Stimulated activated CD4-positive, alpha-beta T cell treated with anti-CD3 and anti-CD28 coated beads, TNF-alpha, amount 100 ng/mL, for 24 hours (primary cell): ENCODE measurements around the gene BANF2.
"Not testable (repeated sequence)": the region's sequence is repeated elsewhere in the genome, so short reads cannot be mapped to it uniquely, and the experiment has no call there.

Experiments
- DNase-seq, 3 experiments: peaks; one replicate each; pipeline ENCODE4 v3.0.0-alpha.2; 2020; ENCODE audit warnings: low read depth in 3 of 3

BANF2 gene

DNA sequence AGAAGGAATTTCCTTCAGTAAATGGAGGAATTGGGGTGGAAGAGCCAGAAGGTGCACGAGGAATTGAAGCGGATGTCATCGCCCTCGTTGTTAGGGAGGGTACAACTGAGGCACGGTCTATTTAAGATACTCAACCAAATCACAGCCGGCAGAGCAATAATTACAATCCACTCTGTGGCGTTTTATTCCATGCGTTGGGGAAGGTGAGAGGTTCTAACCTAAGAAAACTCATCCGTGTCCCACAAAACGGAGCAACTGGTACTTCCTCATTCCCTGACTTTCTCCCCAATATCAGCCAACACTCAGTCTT, 16.9 kb upstream of the BANF2 start:
- DNase-seq = no peak

GRCh38 chr20:17683218-17684076, 16.3 kb upstream of the BANF2 start:
- DNase-seq = no peak

GRCh38 chr20:17684077-17684888, 15.5 kb upstream of the BANF2 start:
- DNase-seq = no peak

DNA sequence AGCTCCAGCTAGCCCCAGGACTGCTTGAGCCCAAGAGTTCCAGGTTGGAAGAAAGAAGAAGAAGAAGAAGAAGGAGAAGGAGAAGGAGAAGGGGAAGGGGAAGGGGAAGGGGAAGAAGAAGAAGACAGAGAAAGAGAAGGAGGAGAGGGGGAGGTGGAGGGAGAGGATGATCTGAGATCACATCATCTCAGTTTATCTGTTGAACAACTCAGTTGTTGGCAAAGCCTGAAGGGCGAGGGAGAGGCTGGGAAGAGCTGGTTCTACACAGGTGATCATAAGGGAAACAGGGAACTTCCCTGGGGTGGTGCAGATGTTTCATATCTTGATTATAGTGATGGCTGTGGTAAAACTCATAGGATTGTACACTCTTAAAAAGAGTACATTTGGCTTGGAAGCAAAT, 14.6 kb upstream of the BANF2 start:
- DNase-seq = no peak

DNA sequence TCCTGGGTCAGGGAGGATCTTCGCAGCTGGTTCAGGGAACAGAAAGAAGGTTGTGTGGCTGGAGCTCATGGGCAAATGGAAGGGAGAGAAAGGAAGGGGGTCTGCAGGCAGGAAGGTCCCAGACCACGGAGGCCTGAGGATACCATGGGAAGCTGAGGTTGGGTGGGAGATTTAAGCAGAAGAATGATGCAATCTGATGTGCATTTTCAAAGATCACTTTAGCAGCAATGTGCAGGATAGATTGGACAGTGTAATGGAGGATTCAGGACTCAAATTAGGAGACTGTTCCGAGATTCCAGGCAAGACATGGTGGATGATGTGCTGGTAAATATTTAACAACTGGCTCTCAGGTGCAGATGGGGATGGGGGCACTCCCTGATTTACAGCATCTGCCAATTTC, 12.0 kb upstream of the BANF2 start:
- DNase-seq = no peak

GRCh38 chr20:17688965-17689364, 10.8 kb upstream of the BANF2 start:
- DNase-seq = no peak

GRCh38 chr20:17690144-17690543, 9.6 kb upstream of the BANF2 start:
- DNase-seq = no peak

DNA sequence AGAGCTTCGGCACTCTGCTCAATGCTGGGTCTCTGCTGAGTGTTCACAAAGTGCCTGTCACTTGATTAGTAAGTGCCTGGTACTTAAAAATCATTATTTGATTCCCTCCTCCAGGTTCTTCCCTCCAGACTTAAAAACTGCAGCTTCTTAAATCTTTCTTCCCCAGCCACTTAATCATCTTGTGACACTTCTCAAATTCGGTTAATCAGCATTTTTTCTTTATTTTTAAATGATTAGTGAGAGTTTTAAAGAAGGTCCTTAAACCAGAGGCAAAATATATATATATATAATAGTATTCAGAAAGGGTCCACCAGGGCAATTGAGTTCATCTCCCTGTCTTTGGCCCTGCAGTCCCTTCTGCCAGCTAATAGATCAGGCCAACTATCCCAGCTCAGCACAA, 8.0 kb upstream of the BANF2 start:
- no peak for DNase-seq

DNA sequence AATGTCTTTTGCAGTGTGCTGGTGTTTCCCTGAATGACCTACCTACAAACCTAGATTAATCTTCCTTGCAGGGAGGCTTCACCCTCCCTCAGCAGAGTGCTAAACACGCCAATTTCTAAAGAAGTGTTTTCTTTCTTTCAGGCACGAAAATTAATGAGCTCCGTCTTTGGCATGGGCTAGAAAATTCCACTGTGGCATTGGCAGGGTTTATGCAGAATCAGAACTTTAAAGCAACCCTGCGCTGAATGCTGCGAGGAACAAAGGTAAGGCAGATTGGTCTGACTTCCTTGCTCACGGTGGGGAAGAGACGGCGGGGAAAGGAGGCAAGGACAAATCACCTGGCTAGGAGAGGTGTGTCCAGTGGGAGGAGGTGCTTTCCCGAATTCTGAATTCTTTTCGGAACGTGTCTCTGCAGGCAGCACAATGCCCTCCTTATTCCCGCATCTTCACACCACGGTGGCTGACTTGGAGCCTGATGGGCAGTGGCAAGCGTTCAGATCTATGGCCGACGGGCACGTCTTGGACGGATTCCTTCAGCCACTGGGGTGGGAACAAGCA, 6.2 kb upstream of the BANF2 start:
- no peak for DNase-seq

DNA sequence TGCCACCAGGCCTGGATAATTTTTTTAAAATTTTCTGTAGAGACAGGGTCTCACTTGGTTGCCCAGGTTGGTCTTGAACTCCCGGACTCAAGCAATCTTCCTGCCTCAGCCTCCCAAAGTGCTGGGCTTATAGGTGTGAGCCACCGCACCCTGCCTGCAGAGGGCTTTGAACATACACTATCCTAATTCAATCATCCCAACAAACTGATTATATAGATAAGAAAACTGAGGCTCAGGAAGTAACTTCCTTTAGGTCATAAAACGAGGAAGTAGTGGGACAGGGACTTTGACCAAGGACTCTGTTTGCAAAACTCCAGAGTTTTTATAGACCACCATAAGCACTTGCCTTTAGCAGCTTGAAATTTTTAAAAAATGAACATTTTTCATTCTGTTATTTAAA, 5.0 kb upstream of the BANF2 start:
- no peak for DNase-seq

DNA sequence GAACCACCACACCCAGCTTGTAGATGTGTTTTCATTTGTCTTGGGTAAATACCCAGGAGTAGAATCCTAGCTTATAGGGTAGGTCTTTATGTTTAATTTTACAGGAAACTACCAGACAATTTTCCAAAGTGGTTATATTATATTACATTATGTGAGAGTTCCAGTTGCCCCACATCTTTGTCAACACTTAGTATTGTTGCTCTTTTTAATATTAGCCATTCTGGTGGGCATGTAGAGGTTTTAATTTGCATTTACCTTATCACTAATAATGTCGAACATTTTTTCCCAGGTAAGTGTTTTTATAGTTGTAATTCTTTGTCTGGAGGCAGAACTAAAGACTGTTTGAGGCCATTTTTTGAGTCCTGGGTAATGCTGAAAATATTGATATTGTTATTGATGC, 3.5 kb upstream of the BANF2 start:
- no peak for DNase-seq

- DNase-seq = no peak
Measured at GRCh38 chr20:17697171-17697570, 2.6 kb upstream of the BANF2 start.

- DNase-seq = no peak
Measured at GRCh38 chr20:17698384-17698783, 1.4 kb upstream of the BANF2 start.

GRCh38 chr20:17700637-17701036, 871 bp downstream of the BANF2 start:
- DNase-seq = no peak

- DNase-seq = no peak
Measured at GRCh38 chr20:17701826-17702225, 2.1 kb downstream of the BANF2 start.

DNA sequence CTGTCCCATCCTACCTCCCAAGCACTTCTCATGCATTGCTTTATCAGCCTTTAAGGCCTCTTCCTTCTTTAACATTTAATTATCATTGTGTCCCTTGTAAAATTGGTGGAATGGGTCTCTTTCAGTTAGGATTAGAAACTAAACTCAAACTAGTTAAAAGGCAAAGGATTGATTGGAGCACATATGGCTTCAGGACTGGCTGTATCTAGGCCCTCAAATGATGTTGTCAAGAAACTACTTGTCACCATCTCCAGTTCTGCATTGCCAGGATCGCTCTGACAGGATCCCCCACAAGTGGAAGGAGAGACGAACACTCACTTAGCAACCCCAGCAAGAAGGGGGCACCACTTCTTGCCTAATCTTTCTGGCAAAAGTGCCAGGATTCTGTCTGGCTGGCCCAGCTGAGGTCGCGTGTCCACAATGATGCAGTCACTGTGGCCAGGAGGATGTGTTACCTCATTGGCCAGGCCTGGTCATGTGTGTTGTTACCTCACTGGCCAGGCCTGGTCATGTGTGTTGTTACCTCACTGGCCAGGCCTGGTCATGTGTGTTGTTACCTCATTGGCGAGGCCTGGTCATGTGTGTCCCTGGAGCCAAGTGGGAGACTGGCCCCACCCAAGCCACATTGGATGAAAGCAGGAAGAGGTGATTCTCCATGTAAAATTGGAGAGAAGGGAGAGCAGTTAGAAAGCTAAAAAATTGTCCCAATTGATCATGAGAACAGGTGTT, 5.0 kb downstream of the BANF2 start:
- no peak for DNase-seq

- no peak for DNase-seq
Measured at GRCh38 chr20:17705916-17706315, 6.2 kb downstream of the BANF2 start.

DNA sequence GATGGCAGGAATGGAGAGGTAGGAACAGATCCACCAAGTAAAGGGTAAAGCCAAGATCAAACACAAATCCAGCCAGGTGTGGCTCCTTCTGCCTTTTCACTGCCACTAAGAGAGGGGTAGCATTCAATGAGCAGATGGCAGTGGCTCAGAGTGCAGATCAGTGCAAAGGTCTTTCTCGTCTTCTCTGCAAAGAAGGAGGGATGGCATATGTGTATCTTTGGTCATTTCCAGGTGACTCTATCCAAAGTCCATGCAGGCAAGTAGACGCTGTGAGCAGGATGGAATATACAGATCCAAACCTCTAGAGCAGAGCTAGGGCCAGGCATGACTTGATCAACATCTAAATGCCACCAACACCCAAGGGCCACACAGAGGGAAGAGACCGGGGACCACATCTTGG, 6.9 kb downstream of the BANF2 start:
- DNase-seq = no peak

DNA sequence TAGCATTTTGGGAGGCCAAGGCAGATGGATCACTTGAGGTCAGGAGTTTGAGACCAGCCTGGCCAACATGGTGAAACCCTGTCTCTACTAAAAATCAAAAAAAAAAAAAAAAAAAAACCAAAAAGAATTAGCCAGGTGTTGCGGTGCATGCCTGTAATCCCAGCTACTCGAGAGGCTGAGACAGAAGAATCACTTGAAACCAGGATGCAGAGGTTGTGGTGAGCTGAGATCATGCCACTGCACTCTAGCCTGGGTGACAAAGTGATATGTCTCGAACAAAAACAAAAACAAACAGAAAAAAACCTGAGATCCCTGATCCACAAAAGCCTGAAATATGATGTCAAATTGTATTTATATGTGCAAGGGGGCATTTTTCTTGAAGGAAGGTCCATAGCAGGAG, 8.2 kb downstream of the BANF2 start:
- DNase-seq = not testable (repeated sequence)

DNA sequence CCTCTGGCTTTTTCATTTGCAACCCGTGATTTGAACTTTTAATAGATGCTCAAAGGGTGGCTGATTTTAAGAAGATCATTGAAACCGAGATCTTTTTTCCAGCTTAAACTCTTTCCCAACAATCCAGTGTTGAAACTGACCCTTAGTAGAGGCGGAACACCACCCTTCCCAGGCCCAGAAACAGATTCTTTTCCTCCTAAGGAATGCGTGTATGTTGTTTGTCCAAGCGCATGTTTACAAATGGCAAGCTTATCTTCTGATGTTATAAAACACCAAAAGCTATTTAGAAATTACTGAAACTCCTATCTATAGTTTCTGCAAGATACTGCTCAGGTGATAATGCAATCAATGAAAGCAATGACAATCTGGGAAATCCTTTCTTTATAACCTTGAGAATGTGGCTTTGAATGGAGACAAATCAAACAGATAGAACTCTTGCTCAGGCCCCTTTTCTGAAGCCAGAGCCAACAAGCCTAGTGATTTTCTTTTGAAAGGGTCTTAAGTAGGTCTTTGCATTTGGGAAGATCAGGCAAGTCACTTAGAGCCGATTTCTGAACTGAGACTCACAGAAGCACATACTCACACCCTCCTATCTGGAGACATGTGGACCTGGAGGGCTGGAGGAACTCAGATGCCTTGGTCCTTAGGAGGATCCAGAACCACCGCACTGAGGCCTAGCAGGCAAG, 9.1 kb downstream of the BANF2 start:
- no peak for DNase-seq

DNA sequence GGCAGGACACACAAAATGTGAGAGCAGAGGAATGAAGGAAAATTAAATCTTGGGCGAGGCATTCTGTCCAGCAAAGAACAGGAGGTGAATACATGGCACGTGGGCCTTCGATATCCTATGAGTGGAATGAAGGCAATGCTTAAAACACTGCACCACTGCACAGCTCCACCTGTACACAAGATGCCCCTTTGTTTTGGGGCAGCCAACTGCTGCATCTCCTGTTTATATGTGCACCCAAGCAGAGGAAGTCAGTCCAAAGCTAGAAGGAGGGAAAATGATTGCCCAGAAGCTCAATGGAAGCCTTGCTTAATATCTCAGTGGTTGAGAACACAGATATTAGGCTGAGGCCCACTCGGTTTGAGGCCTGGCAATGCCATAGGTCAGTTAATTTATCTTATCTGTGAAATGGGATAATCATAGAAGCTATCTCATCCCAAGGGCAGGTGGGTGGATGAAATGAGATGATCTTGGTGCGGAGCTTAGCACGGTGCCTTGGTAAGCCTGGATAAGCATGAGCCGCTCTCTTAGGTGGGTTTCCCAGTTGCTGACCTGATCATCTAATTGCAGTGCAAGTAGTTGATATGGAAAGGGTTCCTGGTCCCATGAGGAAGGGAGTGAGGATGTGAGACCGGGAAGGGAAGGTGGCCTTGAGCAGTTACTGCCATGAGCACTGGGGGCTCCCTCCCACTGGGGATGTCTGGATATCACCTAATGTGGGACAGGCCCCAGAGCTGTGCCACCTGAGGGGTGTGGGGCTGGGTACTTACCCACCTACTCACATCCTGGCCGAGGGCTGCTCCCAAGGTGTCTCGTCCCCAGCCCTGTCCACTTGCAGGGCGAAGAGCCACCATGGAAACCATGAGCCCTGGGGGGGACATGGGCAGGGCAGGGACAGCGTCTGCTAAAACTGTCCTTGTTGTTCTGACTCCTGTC, 9.9 kb downstream of the BANF2 start:
- no peak for DNase-seq
